Fibroblast of pulmonary artery (primary cell): Measurements from ENCODE around the gene SKI.

ENCODE experiments used
- DNase-seq: peaks from one replicate; pipeline ENCODE4 v3.0.0-alpha.2; 2010; ENCODE audit warnings: low read depth
- H3K4me3 ChIP-seq: replicated peaks from 2 replicates; pipeline ENCODE4 v1.5.1; 2011; ENCODE audit warnings: low read depth, mild to moderate bottlenecking, control low read depth, low read length, moderate library complexity
- TF ChIP-seq, protein P1 (sequence below): IDR thresholded peaks from 2 replicates; pipeline ENCODE4 v1.5.1; 2011; ENCODE audit warnings: mild to moderate bottlenecking, control low read depth, low read length, inconsistent platforms; ENCODE audit errors: missing control alignments

SKI gene

DNA sequence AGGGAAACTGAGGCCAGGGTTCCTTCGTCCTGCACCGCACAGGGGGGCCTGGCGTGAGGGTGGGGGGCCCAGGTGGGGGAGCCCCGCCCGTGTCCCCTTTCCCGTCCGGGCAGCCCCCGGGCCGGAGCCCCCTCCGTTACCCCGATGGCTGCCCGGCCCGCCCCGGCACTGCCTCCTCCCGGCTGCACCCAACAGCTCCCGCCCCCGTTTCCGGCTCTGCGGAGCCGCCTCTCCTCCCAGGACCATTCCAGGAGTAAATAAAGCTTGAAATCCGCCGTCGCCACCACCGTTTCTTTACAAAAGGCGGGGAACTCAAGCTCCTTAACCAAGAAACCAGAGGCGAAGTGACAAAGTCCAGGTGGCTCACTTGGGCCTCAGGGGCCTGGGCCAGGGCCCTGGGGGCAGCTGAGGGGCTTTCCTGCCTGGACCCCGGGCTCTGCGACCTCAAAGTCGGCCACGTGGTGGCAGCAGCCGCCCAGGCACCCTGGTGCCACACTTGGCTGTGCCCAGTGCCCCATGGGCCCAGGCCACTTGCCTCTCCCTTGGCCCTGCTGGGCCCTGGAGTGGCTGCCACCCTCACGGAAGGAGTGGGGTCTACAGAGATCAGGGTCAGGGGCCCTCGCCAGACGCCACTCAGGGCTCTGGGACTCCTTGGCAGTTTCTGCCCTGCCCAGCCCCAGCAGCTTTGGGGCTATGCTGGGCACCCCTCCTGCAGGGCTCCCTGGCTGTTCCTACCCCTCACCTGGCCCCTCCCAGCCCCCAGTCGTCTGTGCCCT is 33.0 kb upstream of the SKI start:
- H3K4me3 ChIP-seq: peak overlapping the region; percentile 59
- TF ChIP-seq, protein P1, sequence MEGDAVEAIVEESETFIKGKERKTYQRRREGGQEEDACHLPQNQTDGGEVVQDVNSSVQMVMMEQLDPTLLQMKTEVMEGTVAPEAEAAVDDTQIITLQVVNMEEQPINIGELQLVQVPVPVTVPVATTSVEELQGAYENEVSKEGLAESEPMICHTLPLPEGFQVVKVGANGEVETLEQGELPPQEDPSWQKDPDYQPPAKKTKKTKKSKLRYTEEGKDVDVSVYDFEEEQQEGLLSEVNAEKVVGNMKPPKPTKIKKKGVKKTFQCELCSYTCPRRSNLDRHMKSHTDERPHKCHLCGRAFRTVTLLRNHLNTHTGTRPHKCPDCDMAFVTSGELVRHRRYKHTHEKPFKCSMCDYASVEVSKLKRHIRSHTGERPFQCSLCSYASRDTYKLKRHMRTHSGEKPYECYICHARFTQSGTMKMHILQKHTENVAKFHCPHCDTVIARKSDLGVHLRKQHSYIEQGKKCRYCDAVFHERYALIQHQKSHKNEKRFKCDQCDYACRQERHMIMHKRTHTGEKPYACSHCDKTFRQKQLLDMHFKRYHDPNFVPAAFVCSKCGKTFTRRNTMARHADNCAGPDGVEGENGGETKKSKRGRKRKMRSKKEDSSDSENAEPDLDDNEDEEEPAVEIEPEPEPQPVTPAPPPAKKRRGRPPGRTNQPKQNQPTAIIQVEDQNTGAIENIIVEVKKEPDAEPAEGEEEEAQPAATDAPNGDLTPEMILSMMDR: peak; percentile 79
- DNase-seq: peak; percentile 86

GRCh38 chr1:2195785-2196184 is 32.3 kb upstream of the SKI start:
- H3K4me3 ChIP-seq: no peak overlapping the region
- TF ChIP-seq, protein P1: no peak
- DNase-seq: no peak

- no peak overlapping the region for H3K4me3 ChIP-seq
- TF ChIP-seq, protein P1: no peak
- no peak for DNase-seq
These were observed 31.0 kb upstream of the SKI start for GRCh38 chr1:2196901-2197638.

GRCh38 chr1:2197707-2198165 is 30.4 kb upstream of the SKI start:
- TF ChIP-seq, protein P1: no peak
- no peak for DNase-seq
- H3K4me3 ChIP-seq: no peak overlapping the region

DNA sequence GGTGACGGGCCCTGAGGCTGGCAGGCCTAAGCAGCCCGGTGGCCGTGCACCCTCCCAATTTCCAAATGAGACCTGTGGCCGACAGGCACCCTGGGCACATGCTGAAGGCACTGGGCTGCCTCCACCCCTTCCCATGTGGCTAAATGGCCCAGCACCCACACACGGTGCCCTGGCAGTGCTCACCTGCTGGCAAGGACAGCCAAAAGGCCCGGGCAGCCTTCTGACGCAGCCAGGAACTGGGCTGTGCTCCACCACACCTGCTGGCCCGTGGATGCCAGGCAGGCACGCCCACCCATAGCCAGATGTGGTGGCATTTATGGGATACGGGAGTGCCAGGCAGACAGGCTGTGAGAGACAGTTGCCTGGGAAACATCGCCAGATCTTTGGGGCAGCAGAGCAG is 29.5 kb upstream of the SKI start:
- no peak for DNase-seq
- TF ChIP-seq, protein P1: no peak
- H3K4me3 ChIP-seq: no peak overlapping the region

DNA sequence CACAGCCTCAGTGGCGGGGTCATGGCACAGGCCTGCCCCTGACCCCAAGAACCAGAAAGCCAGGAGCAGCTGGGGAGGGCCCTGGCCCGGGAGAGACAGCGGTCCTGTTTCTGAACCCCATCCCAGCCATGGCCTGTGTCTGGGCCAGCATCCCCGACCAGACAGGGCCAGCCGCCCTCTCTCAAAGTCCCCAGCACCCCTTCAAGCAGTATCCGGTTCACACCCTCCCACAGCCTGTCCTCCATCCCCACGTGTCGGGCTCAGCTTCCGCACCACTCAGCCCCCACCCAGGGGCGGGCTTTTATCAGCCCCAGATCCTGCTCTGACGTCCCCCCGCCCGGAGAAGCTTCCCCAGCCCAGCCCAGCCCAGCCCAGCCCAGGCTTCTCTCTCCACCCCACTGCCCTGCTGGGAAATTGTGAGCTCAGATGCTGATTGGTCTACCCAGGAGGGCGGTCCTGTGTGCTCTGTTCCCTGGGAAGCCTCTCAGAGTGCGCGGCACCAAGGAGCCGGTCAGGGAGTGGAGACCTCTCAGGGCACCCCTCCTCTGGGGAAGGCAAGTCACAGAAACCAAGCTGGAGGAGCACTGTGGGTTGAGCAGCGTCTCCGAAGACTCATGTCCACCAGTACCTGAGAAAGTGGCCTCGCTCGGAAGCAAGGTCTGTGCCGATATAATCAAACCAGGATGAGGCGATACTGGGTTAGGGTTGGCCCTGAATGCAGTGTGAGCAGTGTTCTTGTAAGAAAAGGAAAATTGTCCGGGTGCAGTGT is 28.9 kb upstream of the SKI start:
- peak; percentile 89 for DNase-seq
- H3K4me3 ChIP-seq: peak overlapping the region; percentile 63
- TF ChIP-seq, protein P1: peak; percentile 3
